ENCODE results near the gene CPEB1. TPM values are rescaled to one million over a fixed set of nuclear protein-coding genes. Genes with fewer than 3 reads are reported as not detected.

CPEB1 gene
- total and polyA plus RNA-seq, 2 experiments from 2014 or later = 4.1 to 9.4 TPM

- H3K4me3 ChIP-seq = no peak overlapping the region
- H4K20me1 ChIP-seq (replicated peaks; ENCODE audit: insufficient read depth) = peaks cover 3% of the 10 kb centered on the region
- Mint-ChIP-seq H3K27ac (no peak overlapping the region), H3K4me1 (no peaks in the 10 kb centered on the region; the same call in 1 of the 3 replicates), H3K4me3 (no peak overlapping the region), H3K9me3 (no peaks in the 10 kb centered on the region), H3K36me3 (ENCODE audit: low read depth) (no peaks in the 10 kb centered on the region; the same call in 2 of the 3 replicates), H3K27me3 (ENCODE audit: insufficient read depth, low read depth, poor library complexity) (peaks cover 19% of the 10 kb centered on the region)
- H2AFZ ChIP-seq = no peak overlapping the region
- no peak overlapping the region for H3K4me2 ChIP-seq
- no peaks in the 10 kb centered on the region for H3K36me3 ChIP-seq (ENCODE audit: insufficient read depth)
- H3F3A ChIP-seq (replicated peaks; ENCODE audit: low read depth) = no peaks in the 10 kb centered on the region
- no peak for DNase-seq (ENCODE audit: low spot score)
- H3K27ac ChIP-seq (ENCODE audit: low read depth) = no peak overlapping the region
- no peaks in the 10 kb centered on the region for H3K79me2 ChIP-seq (replicated peaks; ENCODE audit: insufficient read depth)
- no peak for TF ChIP-seq JUNB (IDR thresholded peaks at IDR 0.05; ENCODE audit: unreplicated experiment)
- no peak for TF ChIP-seq ZNF462 (CRISPR knock-in tag; IDR thresholded peaks at IDR 0.05)
- no peak for TF ChIP-seq EZH2 (IDR thresholded peaks at IDR 0.05; ENCODE audit: low read depth, unreplicated experiment)
- TF ChIP-seq ZNF114 (CRISPR knock-in tag; IDR thresholded peaks at IDR 0.05) = no peak
- no peak for TF ChIP-seq CREB1 (CRISPR knock-in tag; IDR thresholded peaks at IDR 0.05; ENCODE audit: low read depth)
- no peak for TF ChIP-seq NANOG (IDR thresholded peaks at IDR 0.05; ENCODE audit: borderline replicate concordance)
- TF ChIP-seq POLR2AphosphoS5 (IDR thresholded peaks at IDR 0.05; ENCODE audit: low read depth) = no peak
- TF ChIP-seq REST (IDR thresholded peaks at IDR 0.05; ENCODE audit: unreplicated experiment) = no peak
- TF ChIP-seq ETS1 (IDR thresholded peaks at IDR 0.05) = no peak
- no peak for TF ChIP-seq CTCF (conservative IDR thresholded peaks at IDR 0.05; ENCODE audit: low read depth in 2 of 2)
- TF ChIP-seq ZNF331 (CRISPR knock-in tag; IDR thresholded peaks at IDR 0.05; ENCODE audit: low read depth) = no peak
- no peak for TF ChIP-seq STAT1 (IDR thresholded peaks at IDR 0.05; ENCODE audit: unreplicated experiment)
- TF ChIP-seq EZH2phosphoT487 (IDR thresholded peaks at IDR 0.05; ENCODE audit: unreplicated experiment) = no peak
- no peaks in the 10 kb centered on the region for H3K9me2 ChIP-seq (ENCODE audit: insufficient read depth)
- no peaks in the 10 kb centered on the region for H3K27me3 ChIP-seq (ENCODE audit: insufficient read depth)
- H3K4me1 ChIP-seq (ENCODE audit: insufficient read depth) = no peaks in the 10 kb centered on the region
- no peak for ATAC-seq
These were observed 19.4 kb upstream of the CPEB1 start for GRCh38 chr15:82666606-82667005.
